ENCODE data around the gene UBE2O. TPM values are rescaled to one million over a fixed set of nuclear protein-coding genes. Genes with fewer than 3 reads are reported as not detected.

UBE2O gene
- polyA plus RNA-seq, 1 of the 3 experiments (the other 2 are of a cell fraction) = 25.4 TPM

- Histone ChIP-seq H3K27me3 (ENCODE audit: insufficient read depth) (no peaks in the 10 kb centered on the region), H3K9ac (no peak overlapping the region), H3K9me3 (no peaks in the 10 kb centered on the region), H3K4me3 (ENCODE audit: low read depth in 2 of 2, low read length in 1 of 2) (no peak overlapping the region), H3K36me3 (replicated peaks in 1 of 2; ENCODE audit: control insufficient read depth in 1 of 2, insufficient read depth in 2 of 2, low read length in 1 of 2) (peaks cover 0 to 11% of the 10 kb centered on the region in 2 experiments), H2AFZ (ENCODE audit: low read depth) (no peak overlapping the region), H3K79me2 (ENCODE audit: insufficient read depth) (peaks cover 35% of the 10 kb centered on the region), H3K4me2 (no peak overlapping the region), H3F3A (replicated peaks; ENCODE audit: insufficient read depth) (peaks cover 12% of the 10 kb centered on the region), H4K20me1 (ENCODE audit: insufficient read depth) (no peaks in the 10 kb centered on the region), H3K4me1 (ENCODE audit: control insufficient read depth in 1 of 2, insufficient read depth in 2 of 2, low read depth in 1 of 2, low read length in 1 of 2) (peaks cover 7 to 10% of the 10 kb centered on the region in 2 experiments; a peak in 2 of 4 replicates), H3K27ac (ENCODE audit: low read depth in 2 of 2, low read length in 1 of 2) (no peak overlapping the region), H3K9me2 (no peaks in the 10 kb centered on the region)
- CTCF ChIA-PET = interaction anchor here (1.0 to 8.3 kb wide), 5 partner anchors 16 to 56 kb away, joined by 3 to 128 read pairs (median 21); partner anchors contain the start of gene SPHK1
- 85% methylated on average over 13 of the region's 13 CpGs for WGBS (ENCODE audit: low lambda C conversion rate)
- POLR2A ChIA-PET = interaction anchor here (0.6 to 4.9 kb wide), 4 partner anchors 15 to 43 kb away, joined by 4 to 39 read pairs (median 8); partner anchors contain the start of gene SPHK1
- no peak for DNase-seq
- TF ChIP-seq SIN3A (IDR thresholded peaks at IDR 0.05; ENCODE audit: borderline replicate concordance, low read depth, low read length) (no peak), TEAD4 (IDR thresholded peaks at IDR 0.05; ENCODE audit: borderline replicate concordance, insufficient read depth) (no peak), TAF1 (IDR thresholded peaks at IDR 0.05; ENCODE audit: borderline replicate concordance, low read depth, low read length) (no peak), MXI1 (IDR thresholded peaks at IDR 0.05; ENCODE audit: low read depth, low read length) (no peak), RCOR1 (IDR thresholded peaks at IDR 0.05; ENCODE audit: low read length) (no peak)
- TF ChIP-seq, protein P1, sequence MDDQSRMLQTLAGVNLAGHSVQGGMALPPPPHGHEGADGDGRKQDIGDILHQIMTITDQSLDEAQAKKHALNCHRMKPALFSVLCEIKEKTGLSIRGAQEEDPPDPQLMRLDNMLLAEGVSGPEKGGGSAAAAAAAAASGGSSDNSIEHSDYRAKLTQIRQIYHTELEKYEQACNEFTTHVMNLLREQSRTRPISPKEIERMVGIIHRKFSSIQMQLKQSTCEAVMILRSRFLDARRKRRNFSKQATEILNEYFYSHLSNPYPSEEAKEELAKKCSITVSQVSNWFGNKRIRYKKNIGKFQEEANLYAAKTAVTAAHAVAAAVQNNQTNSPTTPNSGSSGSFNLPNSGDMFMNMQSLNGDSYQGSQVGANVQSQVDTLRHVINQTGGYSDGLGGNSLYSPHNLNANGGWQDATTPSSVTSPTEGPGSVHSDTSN (IDR thresholded peaks at IDR 0.05) = no peak
- TF ChIP-seq, protein P2, sequence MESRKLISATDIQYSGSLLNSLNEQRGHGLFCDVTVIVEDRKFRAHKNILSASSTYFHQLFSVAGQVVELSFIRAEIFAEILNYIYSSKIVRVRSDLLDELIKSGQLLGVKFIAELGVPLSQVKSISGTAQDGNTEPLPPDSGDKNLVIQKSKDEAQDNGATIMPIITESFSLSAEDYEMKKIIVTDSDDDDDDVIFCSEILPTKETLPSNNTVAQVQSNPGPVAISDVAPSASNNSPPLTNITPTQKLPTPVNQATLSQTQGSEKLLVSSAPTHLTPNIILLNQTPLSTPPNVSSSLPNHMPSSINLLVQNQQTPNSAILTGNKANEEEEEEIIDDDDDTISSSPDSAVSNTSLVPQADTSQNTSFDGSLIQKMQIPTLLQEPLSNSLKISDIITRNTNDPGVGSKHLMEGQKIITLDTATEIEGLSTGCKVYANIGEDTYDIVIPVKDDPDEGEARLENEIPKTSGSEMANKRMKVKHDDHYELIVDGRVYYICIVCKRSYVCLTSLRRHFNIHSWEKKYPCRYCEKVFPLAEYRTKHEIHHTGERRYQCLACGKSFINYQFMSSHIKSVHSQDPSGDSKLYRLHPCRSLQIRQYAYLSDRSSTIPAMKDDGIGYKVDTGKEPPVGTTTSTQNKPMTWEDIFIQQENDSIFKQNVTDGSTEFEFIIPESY (IDR thresholded peaks at IDR 0.05; ENCODE audit: borderline replicate concordance, low read depth) = no peak
- TF ChIP-seq, protein P3, sequence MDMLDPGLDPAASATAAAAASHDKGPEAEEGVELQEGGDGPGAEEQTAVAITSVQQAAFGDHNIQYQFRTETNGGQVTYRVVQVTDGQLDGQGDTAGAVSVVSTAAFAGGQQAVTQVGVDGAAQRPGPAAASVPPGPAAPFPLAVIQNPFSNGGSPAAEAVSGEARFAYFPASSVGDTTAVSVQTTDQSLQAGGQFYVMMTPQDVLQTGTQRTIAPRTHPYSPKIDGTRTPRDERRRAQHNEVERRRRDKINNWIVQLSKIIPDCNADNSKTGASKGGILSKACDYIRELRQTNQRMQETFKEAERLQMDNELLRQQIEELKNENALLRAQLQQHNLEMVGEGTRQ (IDR thresholded peaks at IDR 0.05; ENCODE audit: borderline replicate concordance, low read depth, low read length) = no peak
Measured at GRCh38 chr17:76354747-76355310, 98.1 kb downstream of the UBE2O start.

GRCh38 chr17:76354317-76354729, 98.6 kb downstream of the UBE2O start:
- POLR2A ChIA-PET = interaction anchor here (0.6 to 4.9 kb wide), 8 partner anchors 8 to 381 kb away, joined by 3 to 39 read pairs (median 6); partner anchors contain the start of gene SPHK1
- Histone ChIP-seq H3K4me2 (peak overlapping the region; percentile 75), H3K4me1 (ENCODE audit: control insufficient read depth in 1 of 2, insufficient read depth in 2 of 2, low read depth in 1 of 2, low read length in 1 of 2) (peaks cover 7 to 10% of the 10 kb centered on the region in 2 experiments; a peak in 2 of 4 replicates), H3K9me3 (no peaks in the 10 kb centered on the region), H3K4me3 (ENCODE audit: low read depth in 2 of 2, low read length in 1 of 2) (peak overlapping the region; percentile 65 to 87), H2AFZ (ENCODE audit: low read depth) (peak overlapping the region; percentile 99), H3K36me3 (replicated peaks in 1 of 2; ENCODE audit: control insufficient read depth in 1 of 2, insufficient read depth in 2 of 2, low read length in 1 of 2) (peaks cover 0 to 11% of the 10 kb centered on the region in 2 experiments), H3K9ac (peak overlapping the region; percentile 76), H3K27me3 (ENCODE audit: insufficient read depth) (no peaks in the 10 kb centered on the region), H3F3A (replicated peaks; ENCODE audit: insufficient read depth) (peaks cover 10% of the 10 kb centered on the region), H4K20me1 (ENCODE audit: insufficient read depth) (no peaks in the 10 kb centered on the region), H3K79me2 (ENCODE audit: insufficient read depth) (peaks cover 40% of the 10 kb centered on the region), H3K9me2 (no peaks in the 10 kb centered on the region), H3K27ac (ENCODE audit: low read depth in 2 of 2, low read length in 1 of 2) (peak overlapping the region; percentile 83 to 90)
- 10% methylated on average over 18 of the region's 18 CpGs for WGBS (ENCODE audit: low lambda C conversion rate)
- no peak for DNase-seq
- TF ChIP-seq FOXJ3 (CRISPR knock-in tag; IDR thresholded peaks at IDR 0.05) (no peak), GATA2 (CRISPR knock-in tag; IDR thresholded peaks at IDR 0.05) (no peak), NFIC (IDR thresholded peaks at IDR 0.05; ENCODE audit: borderline replicate concordance) (no peak), JUND (IDR thresholded peaks at IDR 0.05) (no peak), RAD21 (IDR thresholded peaks at IDR 0.05; ENCODE audit: low read length) (no peak), TAF1 (IDR thresholded peaks at IDR 0.05; ENCODE audit: borderline replicate concordance, low read depth, low read length) (no peak), POLR2AphosphoS5 (IDR thresholded peaks at IDR 0.05; ENCODE audit: low read depth, low read length) (no peak), FOSL2 (IDR thresholded peaks at IDR 0.05; ENCODE audit: borderline replicate concordance, low read depth) (no peak), MXI1 (IDR thresholded peaks at IDR 0.05; ENCODE audit: low read depth, low read length) (no peak; the same call in 1 of the 2 replicates), MEF2A (IDR thresholded peaks at IDR 0.05; ENCODE audit: borderline replicate concordance, low read depth) (no peak), TEAD4 (IDR thresholded peaks at IDR 0.05; ENCODE audit: borderline replicate concordance, insufficient read depth) (no peak), CHD2 (IDR thresholded peaks at IDR 0.05; ENCODE audit: low read length, partially characterized antibody) (no peak), MAX (IDR thresholded peaks at IDR 0.05; ENCODE audit: low read depth) (no peak), IRF3 (IDR thresholded peaks at IDR 0.05; ENCODE audit: low read depth, low read length) (no peak), SIN3A (IDR thresholded peaks at IDR 0.05; ENCODE audit: borderline replicate concordance, low read depth, low read length) (no peak), EP300 (IDR thresholded peaks at IDR 0.05; ENCODE audit: borderline replicate concordance in 1 of 2, low read depth in 1 of 2, low read length in 1 of 2) (no peak), TCF12 (IDR thresholded peaks at IDR 0.05) (no peak)
- CTCF ChIA-PET = interaction anchor here (0.7 to 8.3 kb wide), 18 partner anchors 9 to 269 kb away, joined by 3 to 128 read pairs (median 4); partner anchors contain the start of gene SPHK1

All from SK-N-SH (cell line).